HG03175 (cell line): Measurements from ENCODE around the gene OTOG.

ENCODE experiments used
- ATAC-seq: cut with Tn5 transposase; IDR thresholded peaks from one replicate; pipeline ENCODE4 v1.9.1; 2021; ENCODE audit warnings: mild to moderate bottlenecking, moderate library complexity; ENCODE audit not compliant: unreplicated experiment

OTOG gene

DNA sequence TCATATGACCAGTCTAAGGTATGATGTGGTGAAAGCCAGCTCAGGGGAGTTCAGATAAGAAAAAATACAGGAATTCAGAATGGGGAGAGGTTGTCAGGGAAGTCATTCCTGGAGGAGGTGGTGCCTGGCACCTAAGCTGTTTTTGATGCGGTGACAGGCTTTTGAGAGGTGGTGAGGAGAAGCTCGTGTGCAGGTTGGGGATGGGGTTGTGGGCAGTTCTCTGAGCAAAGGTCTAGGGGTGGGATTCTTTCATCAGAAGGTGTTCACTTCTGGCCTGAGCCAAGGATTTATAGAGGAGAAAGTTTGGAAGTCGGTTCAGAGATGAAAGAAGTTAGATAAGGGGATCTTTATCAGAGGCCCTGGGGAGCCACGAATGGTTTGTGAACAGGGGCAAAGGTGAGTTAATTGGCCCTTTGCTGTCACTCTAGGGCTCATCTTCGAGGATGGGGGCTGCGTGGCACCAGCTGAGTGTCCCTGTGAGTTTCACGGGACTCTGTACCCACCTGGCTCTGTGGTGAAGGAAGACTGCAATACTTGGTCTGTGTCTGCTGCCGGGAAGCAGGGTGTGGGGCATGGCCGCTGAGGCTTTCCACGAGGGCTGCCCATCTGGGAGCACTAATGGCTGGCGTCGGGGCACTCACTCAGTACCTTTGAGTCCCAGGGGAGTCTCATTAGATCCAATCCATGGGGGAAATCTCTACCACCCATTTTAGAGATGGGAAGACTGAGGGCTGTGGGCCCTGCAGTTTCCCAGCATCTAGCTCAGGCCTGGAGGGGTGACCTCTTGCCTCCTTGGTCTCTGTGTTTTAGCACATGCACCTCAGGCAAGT is 13.4 kb downstream of the OTOG start:
- ATAC-seq = no peak

DNA sequence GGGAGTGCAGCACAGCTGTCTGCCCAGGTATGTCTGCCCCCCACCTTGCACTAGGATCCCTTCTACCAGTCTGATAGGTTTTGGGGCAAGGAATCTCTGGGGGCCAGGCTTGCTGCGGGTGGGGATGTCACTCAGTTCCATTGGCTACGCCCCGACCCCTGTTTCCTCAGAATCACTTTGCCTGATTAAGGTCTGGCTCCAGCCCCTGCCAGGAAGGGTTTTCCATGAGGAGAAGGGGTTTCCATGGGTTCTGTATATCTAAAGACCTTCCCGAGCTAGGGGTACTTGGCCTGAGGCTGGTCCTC is 14.0 kb downstream of the OTOG start:
- ATAC-seq = no peak

DNA sequence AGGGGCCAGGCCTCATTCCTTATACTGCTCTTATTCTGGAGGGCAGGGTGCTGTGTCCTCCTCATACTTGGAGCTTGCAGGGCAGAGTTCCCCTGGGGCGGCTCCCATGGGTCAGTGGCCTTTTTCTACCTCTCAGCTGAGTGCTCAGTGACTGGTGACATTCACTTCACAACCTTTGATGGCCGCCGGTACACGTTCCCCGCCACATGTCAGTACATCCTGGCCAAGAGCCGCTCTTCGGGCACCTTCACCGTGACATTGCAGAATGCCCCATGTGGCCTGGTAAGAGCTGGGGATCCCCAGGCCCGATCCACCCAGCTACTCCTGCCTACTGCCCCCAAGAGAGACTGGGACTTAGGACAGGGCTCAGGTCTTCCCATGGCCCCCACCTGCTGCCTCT is 14.5 kb downstream of the OTOG start:
- ATAC-seq = no peak

DNA sequence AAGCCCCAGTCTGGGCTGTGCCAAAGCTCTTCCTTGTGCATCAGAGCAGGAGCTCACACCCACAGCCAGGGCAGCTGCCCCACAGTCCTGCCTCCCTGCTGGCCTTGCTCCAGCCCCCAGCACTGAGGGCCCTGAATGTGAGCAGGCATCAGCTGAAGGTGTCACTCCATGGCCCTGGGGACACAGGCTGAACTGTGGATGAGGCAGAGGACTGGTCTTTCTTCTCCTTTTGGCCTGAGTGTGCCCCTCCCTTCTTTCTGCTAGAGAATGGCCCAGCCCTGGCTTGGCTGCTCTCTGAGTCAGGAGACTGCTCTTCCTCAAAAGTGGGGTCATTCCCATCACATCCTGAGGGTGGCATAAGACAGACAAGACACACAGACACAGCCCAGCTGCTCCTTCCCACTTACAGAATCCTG is 16.2 kb downstream of the OTOG start:
- ATAC-seq = no peak

DNA sequence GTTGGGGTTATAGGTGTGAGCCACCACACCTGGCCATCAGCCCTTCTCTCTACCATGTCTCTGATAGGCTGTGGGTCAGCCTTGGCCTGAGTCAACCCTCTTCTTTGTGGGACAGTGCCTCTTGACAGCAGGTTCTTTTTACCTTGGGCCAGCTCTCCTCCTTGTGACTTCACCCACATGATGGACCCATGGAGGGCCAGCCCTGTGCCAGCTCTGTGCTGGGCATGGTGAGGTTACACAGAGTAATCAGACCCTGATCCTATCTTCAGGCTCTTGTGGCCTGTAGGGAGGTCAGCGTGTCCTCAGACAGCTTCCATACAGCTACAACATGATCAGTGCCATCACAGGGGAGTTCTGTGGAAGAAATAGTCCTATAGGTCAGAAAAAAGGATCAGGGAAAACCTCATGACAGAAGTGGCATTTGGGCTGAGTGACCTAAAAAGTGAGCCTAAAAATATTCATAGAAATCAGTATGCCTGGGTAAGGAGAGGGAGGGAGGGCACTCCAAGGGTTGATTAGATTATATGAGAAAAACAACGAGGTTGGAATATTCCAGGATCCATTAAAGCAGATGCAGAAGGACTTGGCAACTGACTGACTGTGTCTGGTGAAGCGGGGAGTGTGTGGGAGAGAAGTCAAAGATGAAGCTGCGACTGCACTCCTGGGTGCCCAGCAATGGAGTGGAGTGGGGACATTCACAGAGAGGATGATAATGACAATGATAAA is 17.1 kb downstream of the OTOG start:
- ATAC-seq = no peak

DNA sequence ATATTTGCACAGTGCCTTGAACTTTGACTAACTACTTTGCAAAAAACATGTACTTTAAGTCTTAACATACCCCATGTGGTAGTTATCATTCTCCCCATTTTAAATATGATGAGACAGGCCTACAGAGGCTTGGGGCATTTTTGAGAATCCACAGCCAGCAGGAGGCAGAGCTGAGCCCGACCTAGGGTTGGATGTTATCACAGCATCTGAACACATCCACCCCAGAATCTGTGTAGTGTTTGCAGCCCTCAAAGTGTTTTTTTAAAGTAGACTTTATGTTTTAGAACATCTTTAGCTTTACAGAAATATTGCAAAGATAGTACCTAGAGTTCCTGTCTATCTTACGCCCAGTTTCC is 17.6 kb downstream of the OTOG start:
- ATAC-seq = no peak

DNA sequence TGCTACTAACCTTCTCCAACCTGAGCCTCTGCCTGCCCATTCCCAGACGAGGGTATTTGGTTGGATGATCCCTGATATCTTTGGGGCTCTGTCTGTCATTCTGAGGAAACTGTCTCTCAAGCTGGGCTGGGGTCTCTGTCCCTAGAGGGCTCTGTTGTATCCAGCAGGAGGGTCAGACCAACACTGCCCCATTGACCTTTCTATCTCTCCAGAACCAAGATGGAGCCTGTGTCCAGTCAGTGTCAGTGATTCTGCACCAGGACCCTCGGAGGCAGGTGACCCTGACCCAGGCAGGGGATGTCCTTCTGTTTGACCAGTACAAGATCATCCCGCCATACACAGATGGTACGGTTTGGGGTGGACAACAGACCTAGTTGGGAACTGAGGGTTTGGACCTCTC is 21.9 kb downstream of the OTOG start:
- ATAC-seq = no peak

DNA sequence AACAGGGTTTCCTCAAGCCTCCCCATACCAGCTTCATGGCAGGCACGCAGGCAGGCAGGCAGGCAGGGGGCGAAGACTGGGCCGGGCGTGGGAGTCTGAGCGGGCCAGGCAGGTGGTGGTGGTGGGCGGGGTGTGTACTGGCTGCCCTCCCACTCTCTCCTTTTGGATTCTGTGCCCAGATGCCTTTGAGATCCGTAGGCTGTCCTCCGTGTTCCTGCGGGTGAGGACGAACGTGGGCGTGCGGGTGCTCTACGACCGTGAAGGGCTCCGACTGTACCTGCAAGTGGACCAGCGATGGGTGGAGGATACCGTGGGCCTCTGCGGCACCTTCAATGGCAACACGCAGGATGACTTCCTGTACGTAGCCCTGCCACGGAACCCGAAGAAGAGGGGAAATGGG is 23.0 kb downstream of the OTOG start:
- no peak for ATAC-seq

DNA sequence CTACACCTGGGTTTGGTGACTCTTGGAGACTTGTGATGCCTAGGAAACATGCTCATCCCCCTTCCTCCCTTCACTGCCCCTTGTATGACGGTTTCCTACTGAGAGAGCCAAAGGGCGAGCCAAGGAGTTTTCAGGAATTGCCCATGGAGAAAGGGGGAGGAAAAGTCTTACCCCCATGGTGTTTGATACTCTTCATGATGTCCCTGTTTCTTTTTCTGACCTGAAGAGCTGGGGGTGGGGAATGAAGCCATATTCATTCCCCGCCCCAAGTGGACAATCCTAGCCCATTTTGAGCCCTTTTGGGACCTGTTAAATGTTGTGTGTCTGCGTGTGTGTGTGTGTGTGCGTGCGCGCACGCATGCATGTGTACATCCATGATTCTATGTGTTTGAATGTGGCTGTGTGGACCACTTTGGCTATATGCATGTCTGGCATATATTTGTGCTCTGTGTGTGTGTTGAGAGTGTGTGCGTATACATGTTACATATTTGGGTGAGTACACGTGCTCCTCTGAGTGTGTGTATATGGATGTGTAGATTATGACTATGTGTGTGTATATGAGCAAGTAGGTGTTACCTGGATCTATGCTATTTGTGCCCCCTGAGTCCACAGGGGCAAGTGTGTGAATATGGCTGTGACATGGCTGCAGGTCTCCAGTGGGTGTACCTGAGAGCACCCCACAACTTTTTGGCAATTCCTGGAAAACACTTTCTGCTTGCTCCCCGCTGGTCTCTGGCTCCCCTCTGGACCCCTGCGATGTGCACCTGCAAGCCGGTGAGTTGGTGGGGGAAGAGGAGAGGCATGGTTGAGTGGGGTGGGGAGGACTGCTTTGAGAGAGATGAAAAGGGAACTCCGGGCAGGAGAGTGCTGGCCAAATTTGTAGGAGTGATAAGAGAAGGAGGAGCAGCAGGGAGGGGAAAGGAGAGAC is 24.6 kb downstream of the OTOG start:
- ATAC-seq = no peak

DNA sequence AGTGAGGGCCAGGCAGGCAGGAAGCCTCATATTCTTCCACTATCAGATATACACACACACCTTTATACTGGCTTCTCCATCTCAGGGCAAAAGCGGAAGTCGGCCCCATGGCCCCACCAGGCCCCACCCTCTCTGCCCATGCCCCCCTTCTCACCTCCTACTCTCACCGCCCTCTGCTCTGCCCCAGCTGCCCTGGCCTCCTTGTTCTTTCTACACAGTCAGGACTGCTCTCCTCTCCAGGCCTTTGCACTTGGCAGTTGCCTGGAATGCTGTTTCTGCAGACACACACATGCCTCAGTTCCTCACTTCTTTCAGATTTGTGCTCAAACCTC is 25.3 kb downstream of the OTOG start:
- ATAC-seq = no peak

DNA sequence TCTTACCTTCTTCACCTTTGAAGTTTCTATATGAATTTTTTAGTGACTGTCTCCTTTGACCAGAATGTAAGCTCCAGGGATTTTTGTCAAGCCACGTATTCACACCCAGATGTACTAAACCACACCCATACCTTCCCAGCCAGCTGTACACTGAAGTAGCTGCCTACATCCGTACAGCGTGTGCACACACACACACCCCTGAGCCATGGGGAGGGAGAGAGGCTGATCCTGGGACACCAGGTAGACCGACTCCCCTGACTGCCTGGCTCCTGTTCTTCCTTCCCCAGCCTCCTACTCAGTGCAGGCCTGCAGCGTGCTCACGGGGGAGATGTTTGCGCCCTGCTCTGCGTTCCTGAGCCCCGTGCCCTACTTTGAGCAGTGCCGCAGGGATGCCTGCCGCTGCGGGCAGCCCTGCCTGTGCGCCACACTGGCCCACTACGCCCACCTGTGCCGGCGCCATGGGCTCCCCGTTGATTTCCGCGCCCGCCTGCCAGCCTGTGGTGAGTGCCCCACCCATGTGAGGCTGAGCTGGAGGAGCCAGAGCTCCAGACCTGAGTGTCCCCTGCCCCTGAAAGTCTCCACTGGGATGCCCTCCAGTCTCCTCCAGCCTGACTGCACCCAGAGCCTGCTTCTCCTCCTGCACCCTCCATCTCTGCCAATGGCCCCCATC is 25.9 kb downstream of the OTOG start:
- ATAC-seq = no peak

DNA sequence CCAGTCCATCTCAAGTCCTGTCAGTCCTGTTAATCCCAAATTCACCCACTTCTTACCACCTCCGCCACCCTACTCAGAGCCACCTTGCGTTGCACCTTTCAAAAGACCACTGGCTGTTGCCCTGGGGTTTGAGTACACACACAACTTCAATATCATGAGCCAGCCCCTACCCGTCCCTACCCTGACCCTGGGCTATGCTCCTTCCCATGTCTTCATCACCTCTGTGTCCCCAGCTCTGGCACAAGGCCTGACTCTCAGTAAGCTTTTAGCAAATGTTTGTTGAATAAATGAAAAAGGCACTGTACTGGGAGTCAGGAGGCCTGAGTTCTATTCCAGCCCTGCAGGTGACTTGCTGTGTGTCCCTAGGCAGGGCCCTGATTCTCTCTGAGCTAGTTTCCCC is 26.5 kb downstream of the OTOG start:
- no peak for ATAC-seq

DNA sequence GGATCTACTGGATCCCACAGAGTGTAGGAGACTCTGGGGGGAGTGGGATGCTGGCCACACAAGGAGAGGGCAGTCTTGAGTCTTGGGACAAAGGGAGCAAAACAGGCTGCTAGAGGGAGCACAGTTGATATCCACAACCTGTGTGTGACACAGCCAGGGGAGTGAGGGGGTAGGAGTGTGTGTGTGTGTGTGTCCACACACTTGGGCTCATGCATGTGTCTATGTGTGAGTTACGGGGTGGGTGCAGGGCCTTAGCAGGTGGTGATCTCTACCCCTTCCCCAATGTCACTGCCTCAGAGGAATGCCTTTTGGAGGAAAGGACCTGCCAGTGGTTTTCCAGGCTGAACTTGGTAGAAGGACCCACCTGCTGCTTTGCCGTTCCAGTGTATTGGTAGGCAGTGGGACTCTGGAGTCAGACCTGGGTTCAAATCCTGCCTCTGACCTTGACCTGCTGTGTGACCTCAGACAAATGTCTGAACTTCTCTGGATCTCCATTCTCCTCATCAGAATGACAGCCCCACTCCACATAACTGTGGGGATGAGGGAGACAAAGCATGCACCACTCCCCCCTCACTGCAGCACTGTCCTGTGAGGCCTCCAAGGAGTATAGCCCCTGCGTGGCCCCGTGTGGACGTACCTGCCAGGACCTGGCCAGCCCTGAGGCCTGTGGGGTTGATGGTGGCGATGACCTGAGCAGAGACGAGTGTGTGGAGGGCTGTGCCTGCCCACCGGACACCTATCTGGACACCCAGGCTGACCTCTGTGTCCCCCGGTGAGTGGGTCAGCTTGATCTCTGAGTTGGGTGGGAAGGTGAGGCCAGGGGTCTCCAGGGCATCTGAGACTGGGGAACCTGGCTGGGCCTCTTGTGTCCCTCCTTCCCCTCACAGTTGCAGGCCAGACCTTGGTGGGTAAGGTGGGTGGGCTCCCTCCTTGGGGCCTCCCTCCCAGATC is 27.4 kb downstream of the OTOG start:
- no peak for ATAC-seq

DNA sequence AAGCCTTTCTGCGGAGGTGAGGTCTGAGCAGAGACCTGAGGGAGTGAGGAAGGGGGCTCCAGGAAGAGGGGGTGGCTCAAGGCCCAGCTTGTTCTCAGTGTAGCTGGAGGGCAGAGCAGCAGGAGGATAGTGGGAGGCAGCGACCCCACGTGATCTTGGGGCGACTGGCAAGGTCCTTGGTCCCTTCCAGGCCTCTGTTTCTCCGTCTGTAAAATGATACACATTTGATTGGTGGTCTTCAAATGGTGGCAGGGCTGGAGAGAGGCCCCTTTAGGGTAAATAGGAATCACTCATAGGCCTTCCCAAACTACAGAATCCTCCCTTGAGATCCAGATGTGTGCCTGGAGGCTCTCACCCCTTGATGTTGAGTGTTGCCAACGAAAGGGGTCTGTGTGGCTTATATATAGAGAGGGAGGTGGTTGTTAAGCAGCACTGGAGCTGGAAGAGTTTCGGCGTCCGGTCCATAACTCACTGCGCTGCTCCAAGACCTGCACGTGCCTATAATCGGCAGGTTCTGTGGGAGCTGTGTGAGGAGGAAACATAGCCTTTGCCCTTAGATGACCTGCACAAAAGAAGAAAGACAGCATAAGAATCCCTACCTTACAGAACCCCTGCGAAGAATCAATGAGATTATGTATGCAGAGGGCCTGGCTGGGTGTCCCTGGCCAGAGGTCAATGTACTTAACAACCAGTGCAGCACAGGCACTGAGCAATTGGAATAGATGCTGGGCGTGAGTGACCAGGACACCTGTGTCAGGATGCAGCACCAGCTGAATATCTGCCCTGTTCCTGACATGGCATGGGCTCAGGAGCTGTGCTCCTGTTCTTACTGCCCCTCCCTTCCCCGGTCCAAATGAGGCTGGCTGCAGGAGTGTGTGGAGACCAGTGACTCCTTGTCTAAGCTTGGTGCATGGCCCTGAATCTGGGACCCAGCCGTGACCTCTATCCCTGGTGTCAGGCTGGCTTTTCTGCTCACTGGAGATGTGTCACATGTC is 28.7 kb downstream of the OTOG start:
- no peak for ATAC-seq

DNA sequence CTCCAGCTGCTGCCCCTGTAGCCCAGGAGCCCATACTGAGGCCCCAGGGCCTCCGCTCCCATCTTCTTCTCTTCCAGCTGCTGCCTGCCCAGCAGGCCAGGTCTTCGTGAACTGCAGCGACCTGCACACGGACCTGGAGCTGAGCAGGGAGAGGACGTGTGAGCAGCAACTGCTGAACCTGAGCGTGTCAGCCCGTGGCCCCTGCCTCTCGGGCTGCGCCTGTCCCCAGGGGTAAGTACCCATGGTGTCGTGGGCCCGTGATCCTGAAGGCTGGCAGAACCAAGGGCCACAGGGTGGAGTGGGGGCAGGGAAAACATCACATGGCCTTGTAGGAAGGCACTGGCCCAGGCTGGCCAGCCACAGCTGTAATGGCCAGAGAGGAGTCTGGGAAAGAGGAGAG is 31.2 kb downstream of the OTOG start:
- ATAC-seq = no peak

DNA sequence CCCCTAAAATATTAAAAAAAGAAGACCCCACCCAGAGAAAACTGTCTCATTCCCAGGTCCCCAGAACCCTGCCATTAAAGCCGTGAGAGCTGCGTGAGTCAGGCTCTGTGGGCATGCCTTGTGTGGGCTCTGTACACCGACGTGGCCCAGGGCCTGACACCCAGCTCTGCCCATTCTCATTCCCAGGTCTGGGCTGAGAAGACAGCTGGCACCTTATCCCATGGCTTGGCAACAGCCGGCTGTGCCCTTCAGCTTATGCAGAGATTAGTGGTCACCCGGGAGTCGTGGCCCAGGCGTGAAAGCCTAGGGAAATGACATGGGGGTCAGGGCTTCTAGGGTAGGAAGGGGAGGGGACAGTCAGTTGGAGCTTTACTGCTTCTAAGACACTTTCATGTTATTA is 31.9 kb downstream of the OTOG start:
- ATAC-seq = no peak

DNA sequence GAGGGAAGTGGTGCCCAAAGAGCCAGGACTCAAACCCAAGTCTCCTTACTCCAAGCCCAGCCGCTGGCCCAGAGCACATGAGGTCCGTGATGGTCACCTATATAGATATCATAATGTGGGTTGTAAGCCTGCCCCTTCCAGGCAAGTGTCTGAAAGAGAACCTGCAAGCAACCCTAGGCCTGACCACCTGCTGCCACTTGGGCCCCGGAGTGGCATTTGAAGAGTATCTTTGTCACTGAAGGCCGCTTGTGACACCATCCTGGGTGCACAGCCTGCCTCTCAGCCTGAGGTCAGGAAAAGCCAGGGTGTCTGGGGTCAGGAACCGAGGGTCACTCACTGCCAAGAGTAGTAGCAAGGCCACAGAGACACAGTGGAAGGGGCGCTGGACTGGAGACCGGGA is 32.4 kb downstream of the OTOG start:
- no peak for ATAC-seq

DNA sequence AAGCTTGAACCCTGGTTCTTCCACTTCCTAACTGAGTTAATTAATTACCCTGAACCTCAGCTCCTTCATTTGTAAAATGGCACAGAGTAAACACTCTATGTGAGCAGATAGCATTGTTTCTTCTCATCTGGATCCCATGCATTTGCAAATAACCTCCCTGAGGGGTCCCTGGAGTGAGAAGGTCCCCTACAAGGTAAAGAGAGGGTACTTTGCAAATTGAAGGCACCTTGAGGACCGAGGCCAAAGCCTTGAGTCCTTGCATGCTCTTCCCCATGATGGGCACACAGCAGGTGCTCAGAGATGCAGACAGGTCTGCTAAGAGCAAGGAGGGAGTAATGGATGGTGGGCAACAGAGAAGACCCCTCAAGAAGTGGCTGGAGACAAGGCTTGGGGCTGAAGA is 33.2 kb downstream of the OTOG start:
- no peak for ATAC-seq
